Activated naive CD4-positive, alpha-beta T cell (primary cell): Measurements from ENCODE around the gene AKAP9.
"Not testable (repeated sequence)": the region's sequence is repeated elsewhere in the genome, so short reads cannot be mapped to it uniquely, and the experiment has no call there.

ENCODE experiments used
- DNase-seq, 4 experiments: peaks; one replicate each; lab custom pipeline; 2025; lab: John Stamatoyannopoulos, UW

Gene AKAP9

DNA sequence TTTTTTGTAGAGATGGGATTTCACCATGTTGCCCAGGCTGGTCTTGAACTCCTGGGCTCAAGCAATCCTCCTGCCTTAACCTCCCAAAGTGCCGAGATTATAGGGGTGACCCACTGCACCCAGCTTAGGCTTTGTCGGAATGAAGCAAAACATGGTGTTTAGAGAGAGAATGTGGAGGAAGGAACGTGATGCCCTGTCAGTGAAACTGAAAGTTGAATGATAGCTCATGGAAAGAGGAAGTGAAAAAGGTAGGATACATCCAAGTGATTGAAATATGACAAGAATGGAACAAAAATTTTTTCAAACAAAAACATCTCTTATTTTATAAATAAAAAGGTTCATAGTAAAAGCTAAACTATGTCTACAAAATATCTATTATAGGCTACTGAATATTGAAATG, 5.9 kb downstream of the AKAP9 start:
- DNase-seq, result no peak

- no peak for DNase-seq
These were observed 7.3 kb downstream of the AKAP9 start for GRCh38 chr7:91947948-91948347.

DNA sequence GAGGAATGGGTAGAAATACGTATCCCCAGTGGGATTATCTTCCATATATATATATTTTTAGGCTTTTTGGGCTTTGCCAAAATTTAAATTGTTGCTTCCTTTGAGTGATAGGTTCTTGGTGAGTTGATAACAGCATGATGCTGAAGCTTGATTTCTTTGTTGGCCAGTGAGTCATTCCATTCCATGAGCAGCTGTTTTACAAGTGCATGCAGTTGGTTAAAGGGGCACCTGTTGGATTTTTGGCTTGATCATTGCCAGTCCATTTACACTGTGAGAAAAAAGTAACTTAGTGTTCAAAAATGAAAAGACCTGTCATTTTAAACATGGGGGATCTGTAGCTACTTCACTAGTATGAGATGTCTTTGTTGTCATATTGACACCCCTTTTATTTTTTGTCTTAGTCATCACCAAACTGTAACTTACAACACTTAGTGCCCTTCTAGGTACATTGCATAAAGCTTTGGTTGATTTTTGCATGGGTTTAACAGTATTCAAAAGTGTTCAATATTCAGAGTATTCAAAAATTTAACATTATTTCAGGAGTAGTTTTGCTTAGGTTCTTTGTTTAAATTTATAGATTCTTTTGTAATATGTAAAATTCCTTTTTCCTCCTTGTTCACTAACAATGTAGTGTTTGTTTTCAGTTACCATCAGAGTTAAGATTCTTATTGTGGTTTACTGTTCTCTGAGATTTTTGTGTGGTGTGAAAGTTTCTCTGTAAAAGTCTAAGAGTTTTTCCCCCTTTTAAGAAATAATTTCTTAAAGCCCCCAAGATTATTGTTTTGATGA, 8.8 kb downstream of the AKAP9 start:
- no peak for DNase-seq

DNA sequence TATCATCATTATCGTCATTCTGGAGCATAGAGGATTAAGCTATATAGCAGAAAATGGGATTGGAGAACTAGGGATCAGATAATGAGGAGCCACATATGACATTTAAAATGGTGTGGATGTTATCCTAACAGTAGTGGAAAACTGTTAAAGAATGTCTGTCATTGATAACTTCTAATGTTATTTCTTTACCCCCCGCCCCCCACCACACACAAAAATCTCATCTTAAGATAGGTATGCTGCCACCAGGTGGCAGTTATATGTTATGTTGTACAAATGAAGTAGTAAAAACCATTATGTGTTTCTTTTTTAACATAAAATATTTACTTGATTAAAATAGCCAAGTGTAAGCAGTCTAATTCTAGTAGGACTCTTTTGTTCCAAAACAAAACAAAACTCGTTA, 13.0 kb downstream of the AKAP9 start:
- DNase-seq, result no peak

DNA sequence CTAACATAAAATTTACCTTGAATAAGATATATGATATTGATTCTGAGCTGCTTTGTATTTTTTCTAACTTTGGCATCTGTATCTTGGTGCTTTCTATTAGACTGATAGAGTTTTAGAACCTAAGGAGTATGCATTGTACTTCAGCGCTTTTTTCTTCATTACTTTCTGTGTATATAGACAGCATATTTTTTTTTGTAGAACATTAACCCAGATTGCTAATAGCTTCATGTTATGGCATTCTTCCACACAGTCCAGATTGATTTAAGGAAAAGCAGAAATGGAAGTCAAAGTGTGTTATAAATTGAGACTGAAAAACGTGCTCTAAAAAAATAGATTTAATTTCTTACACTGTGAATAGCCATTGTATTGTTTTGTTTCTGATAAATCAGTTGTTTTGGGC, 15.8 kb downstream of the AKAP9 start:
- DNase-seq, result not testable (repeated sequence)

DNA sequence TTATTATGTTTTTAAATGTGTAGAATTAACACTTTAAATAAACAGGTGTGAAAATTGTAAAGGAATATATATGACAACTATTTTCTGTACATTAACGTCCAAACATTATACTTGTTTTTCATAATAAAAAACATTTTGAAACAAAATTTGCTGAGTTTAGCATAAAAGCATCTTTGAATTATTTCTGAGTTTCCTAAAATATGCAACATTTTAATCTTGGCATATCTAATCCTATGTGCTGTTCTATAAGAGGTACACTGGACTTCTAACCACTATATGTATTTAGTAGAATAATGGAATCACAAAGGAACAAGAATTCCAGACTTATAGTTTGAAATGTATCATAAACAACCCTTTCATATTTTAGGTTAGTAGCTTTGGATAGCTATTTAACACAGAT, 16.6 kb downstream of the AKAP9 start:
- no peak for DNase-seq

DNA sequence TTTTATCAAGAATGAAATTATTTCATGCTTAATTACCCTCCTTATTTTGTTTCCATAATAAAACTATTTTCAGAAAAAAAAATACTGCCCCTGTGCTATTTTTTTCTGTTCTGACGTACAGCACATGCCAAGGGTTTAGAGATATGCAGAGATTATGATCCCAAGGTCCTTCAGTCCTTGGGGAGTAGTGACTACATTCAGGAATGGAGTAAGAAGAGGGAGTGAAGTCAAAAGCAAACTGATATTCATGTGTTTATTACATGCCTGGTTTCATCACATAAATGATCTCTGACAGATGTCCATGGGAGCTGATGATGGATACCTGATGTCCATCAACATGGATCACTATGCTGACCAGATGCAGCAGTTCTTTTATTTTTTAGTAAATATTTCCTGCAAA, 17.2 kb downstream of the AKAP9 start:
- no peak for DNase-seq

DNA sequence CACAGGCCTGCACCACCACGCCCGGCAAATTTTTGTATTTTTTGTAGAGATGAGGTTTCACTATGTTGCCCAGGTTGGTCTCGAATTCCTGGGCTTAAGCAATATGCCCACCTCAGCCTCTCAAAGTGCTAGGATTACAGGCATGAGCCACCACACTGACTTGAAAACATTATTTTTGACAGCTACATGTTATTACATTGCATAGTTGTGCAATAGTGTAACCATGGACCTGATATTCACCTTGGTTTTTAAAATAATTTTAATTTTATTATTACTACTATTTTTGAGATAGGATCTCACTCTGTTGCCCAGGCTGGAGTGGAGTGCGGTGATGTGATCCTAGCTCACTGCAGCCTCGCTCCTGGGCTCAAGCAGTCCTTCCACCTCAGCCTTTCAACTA, 18.4 kb downstream of the AKAP9 start:
- DNase-seq, result no peak

- DNase-seq, result no peak
These were observed 21.2 kb downstream of the AKAP9 start for GRCh38 chr7:91961816-91962215.

GRCh38 chr7:91962419-91962818, 21.8 kb downstream of the AKAP9 start:
- no peak for DNase-seq

GRCh38 chr7:91967513-91967912, 26.9 kb downstream of the AKAP9 start:
- DNase-seq, result not testable (repeated sequence)

DNA sequence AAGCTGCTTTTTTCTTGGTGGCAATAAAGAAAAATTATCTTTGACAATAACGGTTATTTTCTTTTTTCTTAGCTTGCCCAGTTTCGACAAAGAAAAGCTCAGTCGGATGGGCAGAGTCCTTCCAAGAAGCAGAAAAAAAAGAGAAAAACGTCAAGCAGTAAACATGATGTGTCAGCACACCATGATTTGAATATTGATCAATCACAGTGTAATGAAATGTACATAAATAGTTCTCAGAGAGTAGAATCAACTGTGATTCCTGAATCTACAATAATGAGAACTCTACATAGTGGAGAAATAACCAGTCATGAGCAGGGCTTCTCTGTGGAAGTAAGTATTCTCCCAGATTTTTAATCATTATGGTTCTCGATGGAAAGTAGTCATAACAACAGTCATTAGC, 33.0 kb downstream of the AKAP9 start:
- no peak for DNase-seq

DNA sequence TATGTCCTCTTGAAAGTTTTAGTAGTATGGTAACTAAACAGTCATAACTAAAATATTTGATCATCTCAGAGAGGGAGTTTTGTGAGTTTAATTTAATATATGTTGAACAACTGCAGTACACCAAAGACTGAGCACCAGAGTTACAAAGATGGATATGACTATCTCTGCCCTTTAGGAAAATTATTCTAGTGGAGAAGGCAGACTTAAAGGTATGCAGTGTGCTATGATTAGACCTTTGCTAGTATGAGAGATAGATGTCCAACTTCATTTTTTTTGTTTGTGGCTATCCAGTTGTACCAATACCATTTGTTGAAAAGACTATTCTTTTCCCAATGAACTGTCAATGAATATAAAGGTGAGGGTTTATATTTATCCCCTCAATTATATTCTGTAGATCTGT, 33.4 kb downstream of the AKAP9 start:
- DNase-seq, result no peak

DNA sequence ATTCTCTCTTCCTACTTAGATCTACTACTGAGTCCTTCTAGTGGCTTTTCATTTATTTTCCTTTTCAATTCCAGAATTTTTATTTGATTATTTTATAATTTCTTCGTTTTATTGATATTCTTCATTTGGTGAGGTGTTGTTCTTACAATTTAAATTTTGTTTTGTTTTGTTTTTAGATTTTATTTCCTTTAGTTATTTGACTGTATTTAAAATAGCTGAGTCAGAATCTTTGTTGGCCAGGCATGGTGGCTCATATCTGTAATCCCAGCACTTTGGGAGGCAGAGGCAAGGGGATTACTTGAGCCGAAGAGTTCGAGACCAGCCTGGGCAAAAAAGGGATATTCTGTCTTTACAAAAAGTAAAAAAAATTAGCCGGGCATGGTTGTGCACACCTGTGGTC, 36.1 kb downstream of the AKAP9 start:
- no peak for DNase-seq

GRCh38 chr7:91979590-91979989, 38.9 kb downstream of the AKAP9 start:
- DNase-seq, result no peak

DNA sequence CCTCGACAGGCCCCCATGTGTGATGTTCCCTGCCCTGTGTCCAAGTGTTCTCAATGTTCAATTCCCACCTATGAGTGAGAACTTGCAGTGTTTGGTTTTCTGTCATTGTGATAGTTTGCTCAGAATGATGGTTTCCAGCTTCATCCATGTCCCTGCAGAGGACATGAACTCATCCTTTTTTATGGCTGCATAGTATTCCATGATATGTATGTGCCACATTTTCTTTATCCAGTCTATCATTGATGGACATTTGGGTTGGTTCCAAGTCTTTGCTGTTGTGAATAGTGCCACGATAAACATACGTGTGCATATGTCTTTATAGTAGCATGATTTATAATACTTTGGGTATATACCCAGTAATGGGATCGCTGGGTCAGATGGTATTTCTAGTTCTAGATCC, 41.7 kb downstream of the AKAP9 start:
- not testable (repeated sequence) for DNase-seq

- DNase-seq, result no peak
These were observed 47.6 kb downstream of the AKAP9 start for GRCh38 chr7:91988213-91988612.

- no peak for DNase-seq
These were observed 53.3 kb downstream of the AKAP9 start for GRCh38 chr7:91993976-91994375.

DNA sequence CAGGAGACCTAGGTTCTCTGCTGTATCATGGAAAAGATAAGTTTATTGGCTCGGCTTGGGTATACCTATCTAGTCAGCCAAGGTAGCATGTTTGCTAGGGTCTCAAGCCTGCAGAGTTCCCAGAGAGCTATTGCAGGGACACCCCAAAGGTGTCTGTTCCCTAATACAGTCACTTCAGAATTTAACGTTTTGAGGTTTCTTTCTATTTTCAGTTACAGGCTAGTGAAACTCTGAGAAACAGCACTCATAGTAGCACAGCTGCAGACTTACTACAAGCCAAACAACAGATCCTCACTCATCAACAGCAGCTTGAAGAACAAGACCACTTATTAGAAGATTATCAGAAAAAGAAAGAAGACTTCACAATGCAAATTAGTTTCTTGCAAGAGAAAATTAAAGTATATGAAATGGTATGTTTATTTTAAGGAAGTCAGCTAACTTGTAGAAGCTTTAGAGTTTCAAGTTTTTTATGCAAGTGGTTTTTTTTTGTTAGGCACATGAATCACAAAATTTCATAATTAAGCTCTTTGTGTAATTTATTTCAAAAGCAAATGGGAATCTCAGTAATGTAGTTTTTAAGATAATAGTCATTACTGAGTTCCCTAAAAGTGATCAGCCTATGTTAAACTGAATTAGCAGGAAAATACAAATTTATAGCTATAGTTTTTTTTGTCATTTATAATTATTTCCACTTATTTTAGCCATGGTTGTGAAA, 54.9 kb downstream of the AKAP9 start:
- DNase-seq, result no peak

GRCh38 chr7:91999631-92000565, 59.2 kb downstream of the AKAP9 start:
- DNase-seq, result no peak

DNA sequence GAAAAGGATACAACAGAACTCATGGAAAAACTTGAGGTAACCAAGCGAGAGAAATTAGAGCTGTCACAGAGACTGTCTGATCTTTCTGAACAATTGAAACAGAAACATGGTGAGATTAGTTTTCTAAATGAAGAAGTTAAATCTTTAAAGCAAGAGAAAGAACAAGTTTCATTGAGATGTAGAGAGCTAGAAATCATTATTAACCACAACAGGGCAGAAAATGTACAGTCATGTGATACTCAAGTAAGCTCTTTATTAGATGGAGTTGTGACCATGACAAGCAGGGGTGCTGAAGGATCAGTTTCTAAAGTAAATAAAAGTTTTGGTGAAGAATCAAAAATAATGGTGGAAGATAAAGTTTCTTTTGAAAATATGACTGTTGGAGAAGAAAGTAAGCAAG, 62.1 kb downstream of the AKAP9 start:
- no peak for DNase-seq

DNA sequence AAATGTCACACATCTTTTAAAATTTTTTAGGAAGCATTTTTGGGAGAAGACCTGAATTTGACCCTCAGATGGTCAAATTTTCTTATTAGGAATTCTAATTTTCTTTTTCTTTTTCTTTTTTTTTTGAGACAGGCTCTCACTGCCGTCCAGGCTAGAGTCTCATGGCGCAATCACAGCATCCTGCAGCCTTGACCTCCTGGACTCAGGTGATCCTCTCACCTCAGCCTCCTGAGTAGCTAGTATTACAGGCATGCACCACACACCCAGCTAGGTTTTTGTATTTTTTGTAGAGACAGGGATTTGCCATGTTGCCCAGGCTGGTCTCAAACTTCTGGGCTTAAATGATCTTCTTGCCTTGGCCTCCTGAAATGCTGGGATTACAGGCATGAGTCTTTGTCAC, 65.4 kb downstream of the AKAP9 start:
- DNase-seq, result no peak

- no peak for DNase-seq
These were observed 69.6 kb downstream of the AKAP9 start for GRCh38 chr7:92010215-92010614.
